NCI-H1105 treated with DMSO at 0.1 percent for 48 hours (cell line): ENCODE results near the gene QRSL1.
A peak's percentile ranks its signal among the peaks of the same experiment; 100 is the strongest.
"Not testable (repeated sequence)": the region's sequence is repeated elsewhere in the genome, so short reads cannot be mapped to it uniquely, and the experiment has no call there.

ENCODE experiments used
- DNase-seq: peaks from one replicate; lab custom pipeline; 2025; lab: John Stamatoyannopoulos, UW

Gene QRSL1, protein sequence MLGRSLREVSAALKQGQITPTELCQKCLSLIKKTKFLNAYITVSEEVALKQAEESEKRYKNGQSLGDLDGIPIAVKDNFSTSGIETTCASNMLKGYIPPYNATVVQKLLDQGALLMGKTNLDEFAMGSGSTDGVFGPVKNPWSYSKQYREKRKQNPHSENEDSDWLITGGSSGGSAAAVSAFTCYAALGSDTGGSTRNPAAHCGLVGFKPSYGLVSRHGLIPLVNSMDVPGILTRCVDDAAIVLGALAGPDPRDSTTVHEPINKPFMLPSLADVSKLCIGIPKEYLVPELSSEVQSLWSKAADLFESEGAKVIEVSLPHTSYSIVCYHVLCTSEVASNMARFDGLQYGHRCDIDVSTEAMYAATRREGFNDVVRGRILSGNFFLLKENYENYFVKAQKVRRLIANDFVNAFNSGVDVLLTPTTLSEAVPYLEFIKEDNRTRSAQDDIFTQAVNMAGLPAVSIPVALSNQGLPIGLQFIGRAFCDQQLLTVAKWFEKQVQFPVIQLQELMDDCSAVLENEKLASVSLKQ

GRCh38 chr6:106629103-106629858, at the start of gene QRSL1, which contains the start of gene RTN4IP1:
TSS of gene QRSL1 (plus strand) at chr6:106629578. CDS start at chr6:106629682, 104 bp downstream.
TSS of gene RTN4IP1 (minus strand) at chr6:106629498. CDS start at chr6:106629021, 477 bp downstream.
- DNase-seq, result peak; percentile 95

DNA sequence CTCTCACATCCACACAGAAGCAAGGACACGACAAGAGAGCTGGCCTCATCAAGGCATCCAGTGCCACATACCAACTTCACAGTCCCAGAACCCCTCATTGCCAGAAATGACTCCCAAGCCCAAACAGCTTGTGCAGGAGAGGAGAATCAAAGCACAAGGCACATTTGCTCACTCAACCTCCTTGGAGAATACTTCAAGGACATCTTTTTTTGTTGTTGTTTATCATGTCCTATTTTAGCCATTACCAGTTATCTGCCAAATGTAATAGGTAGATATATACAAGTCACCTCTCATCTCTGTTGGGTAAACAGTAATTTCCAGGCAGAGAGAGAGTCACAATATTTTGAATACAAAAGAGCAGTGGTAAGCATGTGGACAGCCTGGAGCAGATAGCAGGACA, 47.9 kb upstream of the QRSL1 start:
- DNase-seq, result no peak

- DNase-seq, result no peak
These were observed 42.5 kb upstream of the QRSL1 start for GRCh38 chr6:106586815-106587415.

DNA sequence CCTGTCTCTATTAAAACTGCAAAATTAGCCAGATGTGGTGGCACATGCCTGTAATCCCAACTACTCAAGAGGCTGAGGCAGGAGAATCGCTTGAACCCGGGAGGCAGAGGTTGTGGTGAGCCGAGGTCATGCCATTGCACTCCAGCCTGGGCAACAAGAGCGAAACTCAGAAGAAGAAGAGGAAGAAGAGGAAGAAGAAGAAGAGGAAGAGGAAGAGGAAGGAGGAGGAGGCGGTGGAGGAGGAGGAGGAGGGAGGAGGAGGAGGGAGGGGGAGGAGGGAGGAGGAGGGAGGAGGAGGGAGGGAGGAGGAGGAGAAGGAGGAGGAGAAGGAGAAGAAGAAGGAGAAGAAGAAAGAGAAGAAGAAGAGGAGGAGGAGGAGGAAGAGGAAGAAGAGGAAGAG, 40.4 kb upstream of the QRSL1 start:
- not testable (repeated sequence) for DNase-seq

DNA sequence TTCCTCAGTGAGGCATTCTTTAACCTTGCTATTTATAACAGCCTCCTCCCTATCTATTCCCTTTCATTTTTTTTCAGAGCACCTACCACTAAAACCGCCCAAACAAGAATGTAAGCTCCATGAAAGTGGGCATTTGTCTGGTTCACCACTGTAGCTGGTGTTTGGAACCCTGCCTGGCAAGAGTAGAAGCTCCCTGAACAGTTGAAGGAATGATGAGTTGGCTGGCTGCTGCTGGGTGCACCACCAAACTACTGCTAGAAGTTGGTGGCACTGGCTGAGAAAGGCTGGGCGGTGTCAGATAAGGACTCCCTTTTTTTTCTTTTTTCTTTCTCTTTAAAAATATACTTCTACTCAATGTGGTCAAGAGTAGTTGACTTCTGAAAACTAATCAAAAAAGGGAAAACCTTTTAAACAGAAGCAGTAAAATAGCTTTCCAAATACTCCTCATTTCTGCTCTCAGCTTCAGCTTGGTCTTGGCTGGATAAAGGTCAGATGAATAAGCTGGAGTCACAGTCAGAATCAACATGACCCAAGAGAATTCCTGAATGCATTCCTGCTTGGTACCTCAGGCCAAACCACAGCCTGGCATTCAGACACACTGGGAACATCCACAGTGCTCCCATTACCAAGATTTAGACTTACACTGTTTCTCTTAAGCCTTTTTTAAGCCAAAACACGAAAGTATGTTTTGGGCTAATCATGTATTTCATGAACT, 38.1 kb upstream of the QRSL1 start:
- no peak for DNase-seq

DNA sequence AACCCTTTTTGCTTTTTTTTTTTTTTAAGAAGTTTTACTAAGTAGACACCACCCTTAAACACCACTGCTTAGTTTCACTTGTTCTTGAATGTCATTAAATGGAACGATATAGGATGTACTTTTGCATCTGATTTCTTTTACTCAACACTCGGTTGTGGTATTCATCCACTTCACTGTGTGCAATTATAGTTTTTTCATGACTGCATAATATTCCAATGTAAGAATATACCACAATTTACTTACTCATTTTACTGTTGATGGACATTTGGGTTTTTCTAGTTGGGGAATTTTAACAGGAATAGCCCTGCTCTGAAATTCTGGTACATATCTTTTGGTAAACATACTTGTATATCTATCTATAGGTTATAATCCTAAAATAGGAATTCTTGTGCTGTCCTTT, 29.9 kb upstream of the QRSL1 start:
- no peak for DNase-seq

- DNase-seq, result no peak
These were observed 29.0 kb upstream of the QRSL1 start for GRCh38 chr6:106600329-106600728.

- peak; percentile 55 for DNase-seq
These were observed 21.2 kb upstream of the QRSL1 start for GRCh38 chr6:106608080-106608668.

DNA sequence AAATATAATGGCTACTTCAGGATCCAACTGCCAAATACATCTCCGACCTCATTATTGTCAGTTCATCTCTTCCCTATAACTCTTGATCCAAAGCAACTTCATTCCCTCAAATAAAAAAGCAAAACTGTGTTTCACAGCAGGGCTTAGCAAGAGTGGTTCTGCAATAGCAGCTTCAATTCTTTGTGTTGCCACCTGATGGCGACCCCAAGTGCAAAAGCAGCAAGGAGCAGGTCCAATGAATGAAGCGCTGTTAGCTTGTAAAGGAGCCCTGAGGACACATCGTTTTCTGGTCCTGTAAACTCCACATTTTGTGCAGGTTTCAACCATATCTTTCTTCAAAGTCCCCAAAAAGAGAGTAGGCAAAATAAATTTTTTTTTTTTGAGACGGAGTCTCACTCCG, 19.7 kb upstream of the QRSL1 start:
- DNase-seq, result peak; percentile 29

DNA sequence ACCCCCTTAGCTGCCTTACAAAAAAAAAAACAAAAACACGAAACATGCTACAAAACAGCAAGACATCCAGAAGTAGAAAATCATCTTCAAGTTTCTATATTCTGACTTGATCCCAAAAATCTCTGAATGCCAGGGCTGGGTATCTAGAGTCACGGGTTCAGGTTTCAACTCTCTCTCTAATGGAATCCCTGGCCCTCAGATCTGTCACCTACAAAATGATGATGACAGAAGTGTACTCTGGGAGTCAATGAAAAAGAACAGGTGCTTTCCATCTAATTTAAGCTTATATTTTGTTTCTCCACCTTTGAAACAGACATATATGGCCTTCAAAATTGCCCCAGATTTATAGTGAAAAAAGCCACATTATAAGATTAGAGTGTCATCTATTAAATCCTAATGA, 18.3 kb upstream of the QRSL1 start:
- no peak for DNase-seq

DNA sequence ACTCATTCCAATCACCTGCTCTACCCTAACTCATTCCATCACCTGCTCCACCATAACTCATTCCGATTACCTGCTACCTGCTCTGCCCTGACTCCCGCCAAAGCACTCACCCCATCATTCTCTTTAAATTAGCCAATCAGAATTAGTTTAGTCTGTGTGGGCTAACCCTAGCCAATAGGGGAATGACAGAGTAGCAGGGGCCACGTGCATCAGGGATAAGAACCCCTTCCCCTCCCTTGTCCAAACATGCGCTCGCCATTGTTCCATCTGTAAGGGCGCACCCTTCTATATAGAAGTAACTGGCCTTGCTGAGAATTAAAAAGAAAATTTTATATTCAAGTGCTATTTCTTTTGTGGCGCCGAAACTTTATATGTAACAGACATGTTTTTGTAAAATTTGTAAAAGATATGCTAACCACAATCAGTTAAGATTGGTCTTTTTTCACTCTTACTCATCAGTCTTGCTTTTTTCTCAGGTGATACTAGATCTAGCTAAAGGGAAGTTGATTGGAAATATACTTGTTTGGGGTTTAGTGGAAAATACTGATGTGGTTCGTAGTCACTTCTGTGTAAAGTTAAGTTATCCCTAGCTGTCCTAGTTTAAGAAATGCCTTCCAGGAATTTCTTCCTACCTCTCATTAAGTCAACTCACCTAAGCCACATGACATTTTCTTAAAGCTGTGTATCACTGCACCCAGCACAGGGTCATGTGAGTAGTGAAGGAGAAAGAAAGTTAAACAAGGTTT, 16.5 kb upstream of the QRSL1 start:
- DNase-seq, result no peak

- no peak for DNase-seq
These were observed 15.8 kb upstream of the QRSL1 start for GRCh38 chr6:106613590-106613989.

DNA sequence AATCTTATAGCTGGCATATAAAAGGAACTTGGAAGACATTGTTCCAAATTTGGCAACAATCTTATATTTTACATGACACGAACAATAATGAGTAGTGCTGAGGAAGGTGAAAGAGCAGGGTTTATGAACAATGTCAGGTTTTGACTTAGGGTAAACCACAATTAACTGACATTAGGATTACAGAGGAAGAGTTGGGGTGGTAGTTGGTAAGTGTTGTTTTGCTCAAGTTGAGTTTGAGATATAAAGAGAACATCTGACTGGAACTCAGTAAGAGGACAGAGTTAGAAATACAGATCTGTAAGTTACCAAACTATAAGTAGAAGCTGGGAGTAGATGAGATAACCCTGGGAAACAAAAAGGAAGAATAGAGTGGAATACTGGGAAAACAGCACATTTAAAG, 15.2 kb upstream of the QRSL1 start:
- DNase-seq, result no peak

DNA sequence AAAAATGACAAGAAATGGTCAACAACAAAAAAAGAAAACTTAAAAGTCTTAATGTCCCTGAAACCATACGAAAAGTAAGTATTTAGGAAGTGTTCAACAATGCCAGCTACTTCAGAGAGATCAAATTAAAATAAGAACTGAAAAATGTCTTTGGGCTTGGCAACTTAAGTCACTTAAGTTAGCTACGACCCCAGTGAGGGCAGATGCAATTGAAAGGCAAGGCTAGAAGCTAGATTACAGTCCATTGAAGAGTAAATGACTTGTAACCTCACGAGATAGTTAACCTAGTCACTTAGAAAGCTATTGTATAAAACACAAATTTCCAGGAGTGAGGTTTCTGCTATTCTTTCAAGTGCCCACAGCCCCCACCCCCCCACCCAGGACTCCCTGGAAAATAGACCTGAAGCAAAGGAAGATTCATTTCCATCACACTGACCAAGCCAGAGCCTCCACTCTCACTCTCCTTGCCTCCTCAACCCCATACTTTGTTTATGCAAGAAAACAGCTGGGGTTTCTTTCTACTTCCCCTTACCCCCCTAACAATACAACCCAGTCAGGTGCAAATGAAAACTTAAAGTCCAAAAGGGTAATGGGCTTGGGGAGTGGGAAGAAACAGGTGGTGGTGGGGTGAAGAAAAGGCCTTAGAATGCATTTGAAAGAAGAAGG, 14.7 kb upstream of the QRSL1 start:
- DNase-seq, result no peak

GRCh38 chr6:106617302-106617701, 12.1 kb upstream of the QRSL1 start:
- DNase-seq, result no peak

GRCh38 chr6:106617857-106618256, 11.5 kb upstream of the QRSL1 start:
- DNase-seq, result no peak

GRCh38 chr6:106618324-106618723, 11.1 kb upstream of the QRSL1 start:
- no peak for DNase-seq

GRCh38 chr6:106619223-106619622, 10.2 kb upstream of the QRSL1 start:
- no peak for DNase-seq

- no peak for DNase-seq
These were observed 8.3 kb upstream of the QRSL1 start for GRCh38 chr6:106620931-106621672.

DNA sequence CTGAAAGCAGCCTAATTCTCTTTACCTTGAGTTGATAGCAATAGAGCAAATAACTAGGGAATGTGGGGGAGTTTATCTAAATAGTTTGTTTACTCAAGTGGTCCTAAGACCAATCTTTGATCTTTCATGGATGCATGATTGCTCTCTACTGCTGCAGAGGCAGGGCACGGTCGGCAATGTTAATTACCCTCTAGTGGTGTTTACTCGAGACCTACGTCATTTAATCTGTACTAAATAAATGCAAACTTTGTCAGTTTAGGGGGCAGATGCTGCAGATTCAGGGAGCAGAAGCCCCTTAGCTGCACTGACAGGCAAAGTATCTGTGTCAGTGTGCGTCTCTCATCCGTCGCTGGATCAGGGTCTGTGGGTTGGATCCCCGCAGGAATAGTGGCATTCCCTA, 7.0 kb upstream of the QRSL1 start:
- no peak for DNase-seq
